GM23338 (cell line): ENCODE data around the gene TCF7. TPM values are rescaled to one million over a fixed set of nuclear protein-coding genes. Genes with fewer than 3 reads are reported as not detected.

Source experiments
- ATAC-seq: fragments of 200-7000 bp; cut with Tn5 transposase; 3 replicates; pipeline ENCODE4 v1.9.1; 2020
- DNase-seq: peaks from one replicate; pipeline ENCODE4 v3.0.0-alpha.2; 2015; ENCODE audit warnings: low spot score
- H2AFZ ChIP-seq: fragments of 200-600 bp; sonication (generic); 2 replicates; pipeline ENCODE4 v1.8.0; 2016; ENCODE audit warnings: antibody characterized with exemption, mild to moderate bottlenecking, moderate library complexity
- H3F3A ChIP-seq: fragments of 200-600 bp; sonication (generic); replicated peaks from 2 replicates; pipeline ENCODE4 v1.8.0; 2017; ENCODE audit warnings: antibody characterized with exemption, mixed run types, low read depth
- H3K27ac ChIP-seq: fragments of 200-600 bp; sonication (generic); 2 replicates; pipeline ENCODE4 v1.6.1; 2016; ENCODE audit warnings: low read depth
- H3K27me3 ChIP-seq: fragments of 200-600 bp; sonication (generic); 2 replicates; pipeline ENCODE4 v1.8.0; 2016; ENCODE audit warnings: mild to moderate bottlenecking, mixed run types, moderate library complexity; ENCODE audit not compliant: insufficient read depth
- H3K36me3 ChIP-seq: fragments of 200-600 bp; sonication (generic); 2 replicates; pipeline ENCODE4 v1.8.0; 2016; ENCODE audit warnings: mild to moderate bottlenecking; ENCODE audit not compliant: insufficient read depth
- H3K4me1 ChIP-seq: fragments of 200-600 bp; sonication (generic); 2 replicates; pipeline ENCODE4 v1.8.0; 2016; ENCODE audit warnings: mild to moderate bottlenecking, moderate library complexity; ENCODE audit not compliant: insufficient read depth
- H3K4me2 ChIP-seq: fragments of 200-600 bp; sonication (generic); 2 replicates; pipeline ENCODE4 v1.7.1; 2017; ENCODE audit warnings: mixed run types
- H3K4me3 ChIP-seq: fragments of 200-600 bp; sonication (generic); 2 replicates; pipeline ENCODE4 v1.6.1; 2016; ENCODE audit warnings: mixed run types
- H3K79me2 ChIP-seq: fragments of 200-600 bp; sonication (generic); replicated peaks from 2 replicates; pipeline ENCODE4 v1.8.0; 2017; ENCODE audit warnings: mild to moderate bottlenecking; ENCODE audit not compliant: insufficient read depth
- H3K9me2 ChIP-seq: fragments of 200-600 bp; sonication (generic); 2 replicates; pipeline ENCODE4 v1.8.0; 2017; ENCODE audit not compliant: insufficient read depth
- H4K20me1 ChIP-seq: fragments of 200-600 bp; sonication (generic); replicated peaks from 2 replicates; pipeline ENCODE4 v1.8.0; 2017; ENCODE audit warnings: mild to moderate bottlenecking; ENCODE audit not compliant: insufficient read depth
- H3K27ac Mint-ChIP-seq: 2 replicates; pipeline ENCODE4 v1.8.0; 2020; ENCODE audit warnings: inconsistent platforms, mild to moderate bottlenecking, moderate library complexity, mixed read lengths
- H3K27me3 Mint-ChIP-seq: 3 replicates; pipeline ENCODE4 v1.8.0; 2022; ENCODE audit warnings: low read depth, mild to moderate bottlenecking, moderate library complexity, mixed read lengths, inconsistent platforms; ENCODE audit not compliant: insufficient read depth, poor library complexity
- H3K36me3 Mint-ChIP-seq: 3 replicates; pipeline ENCODE4 v1.8.0; 2021; ENCODE audit warnings: low read depth, mild to moderate bottlenecking, inconsistent platforms, moderate library complexity, mixed read lengths
- H3K4me1 Mint-ChIP-seq: 3 replicates; pipeline ENCODE4 v1.8.0; 2020; ENCODE audit warnings: mild to moderate bottlenecking, inconsistent platforms, mixed read lengths
- H3K4me3 Mint-ChIP-seq: 3 replicates; pipeline ENCODE4 v1.8.0; 2021; ENCODE audit warnings: moderate library complexity, mild to moderate bottlenecking, inconsistent platforms, mixed read lengths
- H3K9me3 Mint-ChIP-seq: 3 replicates; pipeline ENCODE4 v1.8.0; 2020; ENCODE audit warnings: moderate library complexity, mild to moderate bottlenecking, inconsistent platforms, mixed read lengths
- CREB1 ChIP-seq: fragments of 250-450 bp; sonication (Bioruptor Pico); IDR thresholded peaks from 2 replicates; pipeline ENCODE4 v1.5.0; 2020; ENCODE audit warnings: low read depth, mild to moderate bottlenecking, moderate library complexity
- CTCF ChIP-seq, 2 experiments: fragments of 200-600 bp in 1 of 2; sonication (generic) in 1 of 2; conservative IDR thresholded peaks; 2 replicates each; pipeline versions ENCODE4 v1.5.1 to v1.6.1; 2016 to 2017; ENCODE audit warnings: antibody characterized with exemption in 2 of 2, low read depth in 2 of 2, mild to moderate bottlenecking in 2 of 2, moderate library complexity in 1 of 2
- ETS1 ChIP-seq: IDR thresholded peaks from 2 replicates; pipeline ENCODE4 v1.6.1; 2016; ENCODE audit warnings: antibody characterized with exemption
- EZH2 ChIP-seq: fragments of 200-600 bp; sonication (generic); IDR thresholded peaks from one replicate; pipeline ENCODE4 v1.8.0; 2017; ENCODE audit warnings: antibody characterized with exemption, mild to moderate bottlenecking, low read depth; ENCODE audit not compliant: unreplicated experiment
- EZH2phosphoT487 ChIP-seq: fragments of 200-600 bp; sonication (generic); IDR thresholded peaks from one replicate; pipeline ENCODE4 v1.8.1; 2018; ENCODE audit warnings: antibody characterized with exemption; ENCODE audit not compliant: unreplicated experiment
- JUNB ChIP-seq: IDR thresholded peaks from one replicate; pipeline ENCODE4 v1.6.1; 2016; ENCODE audit warnings: antibody characterized with exemption; ENCODE audit not compliant: unreplicated experiment
- NANOG ChIP-seq: IDR thresholded peaks from 2 replicates; pipeline ENCODE4 v1.6.1; 2016; ENCODE audit warnings: antibody characterized with exemption, borderline replicate concordance
- POLR2AphosphoS5 ChIP-seq: IDR thresholded peaks from 2 replicates; pipeline ENCODE4 v1.6.1; 2016; ENCODE audit warnings: antibody characterized with exemption, low read depth
- REST ChIP-seq: IDR thresholded peaks from one replicate; pipeline ENCODE4 v1.6.1; 2018; ENCODE audit warnings: antibody characterized with exemption; ENCODE audit not compliant: unreplicated experiment
- STAT1 ChIP-seq: IDR thresholded peaks from one replicate; pipeline ENCODE4 v1.6.1; 2016; ENCODE audit warnings: antibody characterized with exemption; ENCODE audit not compliant: unreplicated experiment
- ZNF114 ChIP-seq: fragments of 250-450 bp; sonication (Bioruptor Pico); IDR thresholded peaks from 2 replicates; pipeline ENCODE4 v1.5.0; 2020; ENCODE audit warnings: mild to moderate bottlenecking, moderate library complexity
- ZNF331 ChIP-seq: fragments of 250-450 bp; sonication (Bioruptor Pico); IDR thresholded peaks from 2 replicates; pipeline ENCODE4 v1.5.0; 2020; ENCODE audit warnings: low read depth, mild to moderate bottlenecking, moderate library complexity
- ZNF462 ChIP-seq: fragments of 250-450 bp; sonication (Bioruptor Pico); IDR thresholded peaks from 2 replicates; pipeline ENCODE4 v1.5.0; 2020; ENCODE audit warnings: mild to moderate bottlenecking, moderate library complexity
- polyA plus RNA-seq: library from polyadenylated mRNA; unstranded; fragments of >200 nt; fragmentation: Nextera tagmentation; extraction: Ambion mirVana; gene quantifications from 2 replicates; pipeline ENCODE4 v1.2.1, GENCODE V29; 2016
- total RNA-seq: library from RNA; depleted of rRNA; stranded (reverse); fragments of >200 nt; shearing (Covaris generic); gene quantifications from 2 replicates; pipeline ENCODE4 v1.2.3, GENCODE V29; 2014

TCF7 gene
- total and polyA plus RNA-seq, 2 experiments from 2014 or later, result 5.6 to 8.1 TPM

- ATAC-seq, result no peak
- Histone ChIP-seq H3K27ac (no peak overlapping the region), H3K36me3 (no peaks in the 10 kb centered on the region), H4K20me1 (peaks cover 10% of the 10 kb centered on the region; the same call in 1 of the 2 replicates), H3F3A (0 out of 2 replicates have a peak, but pooled peaks cover 14% of the 10 kb centered on the region), H3K9me2 (no peaks in the 10 kb centered on the region), H3K27me3 (peaks cover 22% of the 10 kb centered on the region), H3K79me2 (no peaks in the 10 kb centered on the region), H3K4me2 (no peak overlapping the region), H3K4me1 (no peaks in the 10 kb centered on the region), H2AFZ (no peak overlapping the region), H3K4me3 (no peak overlapping the region)
- Mint-ChIP-seq H3K4me1 (peaks cover 5% of the 10 kb centered on the region), H3K27ac (no peak overlapping the region), H3K36me3 (no peaks in the 10 kb centered on the region; the same call in 2 of the 3 replicates), H3K9me3 (no peaks in the 10 kb centered on the region), H3K4me3 (no peak overlapping the region; the same call in 2 of the 3 replicates), H3K27me3 (peaks cover 37% of the 10 kb centered on the region)
- TF ChIP-seq REST, result no peak
- no peak for TF ChIP-seq JUNB
- no peak for TF ChIP-seq NANOG
- TF ChIP-seq ZNF462, result no peak
- TF ChIP-seq ZNF114 (CRISPR knock-in tag), result no peak
- TF ChIP-seq STAT1, result no peak
- TF ChIP-seq CREB1, result no peak
- TF ChIP-seq EZH2phosphoT487, result no peak
- no peak for TF ChIP-seq ETS1
- no peak for TF ChIP-seq POLR2AphosphoS5
- TF ChIP-seq ZNF331 (CRISPR knock-in tag), result no peak
- TF ChIP-seq EZH2, result no peak
- TF ChIP-seq CTCF (conservative IDR thresholded peaks at IDR 0.05; ENCODE audit: low read depth in 2 of 2), result no peak
- DNase-seq, result no peak
These were observed 2.6 kb downstream of the TCF7 start for GRCh38 chr5:134116789-134117761.
